Measurements from ENCODE around the gene SCNN1G. TPM values are rescaled to one million over a fixed set of nuclear protein-coding genes. Genes with fewer than 3 reads are reported as not detected.

SCNN1G gene
- total RNA-seq, 1 donor from 2014 or later, result not detected

DNA sequence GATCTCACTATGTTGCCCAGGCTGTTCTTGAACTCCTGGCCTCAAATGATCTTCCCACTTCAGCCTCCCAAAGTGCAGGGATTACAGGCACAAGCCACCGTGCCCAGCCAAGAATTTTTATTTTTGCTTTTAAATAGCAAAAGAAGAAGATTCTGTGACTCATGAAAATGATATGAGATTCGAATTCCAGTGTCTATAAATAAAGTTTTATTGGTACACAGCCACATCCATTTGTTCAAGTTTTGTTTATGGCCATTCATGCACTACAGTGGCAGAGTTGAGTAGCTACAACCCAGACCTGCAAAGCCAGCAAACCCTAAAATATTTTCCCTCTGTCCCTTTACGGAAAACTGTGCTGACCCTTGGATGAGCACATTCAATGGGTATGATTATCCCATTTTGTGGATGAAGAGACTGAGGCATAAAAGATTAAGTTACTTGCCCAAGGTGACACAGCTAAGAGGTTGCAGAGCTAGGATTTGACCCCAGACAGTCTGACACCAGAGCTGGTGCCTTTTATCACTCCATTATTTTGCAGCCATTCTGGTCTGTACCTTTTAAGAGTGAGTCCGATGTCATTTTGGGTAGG is 34.2 kb downstream of the SCNN1G start:
- peaks cover 5% of the 10 kb centered on the region for H3K4me1 Mint-ChIP-seq (ENCODE audit: unreplicated experiment)
- no peak for DNase-seq (ENCODE audit: low spot score)
- no peaks in the 10 kb centered on the region for H3K36me3 Mint-ChIP-seq (ENCODE audit: low read depth, unreplicated experiment)
- H3K9me3 Mint-ChIP-seq (ENCODE audit: unreplicated experiment), result no peaks in the 10 kb centered on the region
- H3K27ac Mint-ChIP-seq (ENCODE audit: unreplicated experiment), result no peak overlapping the region
- no peak overlapping the region for H3K4me3 Mint-ChIP-seq (ENCODE audit: unreplicated experiment)
- TF ChIP-seq CTCF (IDR thresholded peaks at IDR 0.05; ENCODE audit: unreplicated experiment), result no peak
- H3K27me3 Mint-ChIP-seq (ENCODE audit: unreplicated experiment), result peaks cover 3% of the 10 kb centered on the region

GRCh38 chr16:23217646-23218045 is 35.1 kb downstream of the SCNN1G start:
- H3K4me3 Mint-ChIP-seq (ENCODE audit: unreplicated experiment), result no peak overlapping the region
- DNase-seq (ENCODE audit: low spot score), result no peak
- H3K27ac Mint-ChIP-seq (ENCODE audit: unreplicated experiment), result no peak overlapping the region
- peaks cover 5% of the 10 kb centered on the region for H3K4me1 Mint-ChIP-seq (ENCODE audit: unreplicated experiment)
- H3K9me3 Mint-ChIP-seq (ENCODE audit: unreplicated experiment), result no peaks in the 10 kb centered on the region
- no peak for TF ChIP-seq CTCF (IDR thresholded peaks at IDR 0.05; ENCODE audit: unreplicated experiment)
- H3K27me3 Mint-ChIP-seq (ENCODE audit: unreplicated experiment), result peaks cover 3% of the 10 kb centered on the region
- no peaks in the 10 kb centered on the region for H3K36me3 Mint-ChIP-seq (ENCODE audit: low read depth, unreplicated experiment)

DNA sequence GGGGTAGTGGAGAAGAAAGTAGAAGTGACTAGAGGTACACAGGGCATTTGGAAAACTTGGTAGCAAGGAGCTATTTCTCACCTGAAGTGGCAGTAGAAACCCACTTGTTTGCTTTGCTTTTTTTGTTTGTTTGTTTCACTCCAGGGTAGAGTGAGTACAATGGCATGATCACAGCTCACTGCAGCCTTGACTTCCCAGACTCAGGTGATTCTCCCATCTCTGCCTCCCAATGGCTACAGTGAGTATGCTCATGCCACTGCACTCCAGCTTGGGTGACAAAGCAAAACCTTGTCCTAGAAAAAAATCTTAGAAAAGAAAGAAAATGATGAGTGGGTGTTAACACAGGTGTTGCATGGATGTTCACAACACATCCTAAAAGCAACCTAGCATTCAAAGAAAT is 40.4 kb downstream of the SCNN1G start:
- Mint-ChIP-seq H3K9me3 (ENCODE audit: unreplicated experiment) (no peaks in the 10 kb centered on the region), H3K27me3 (ENCODE audit: unreplicated experiment) (no peaks in the 10 kb centered on the region), H3K4me3 (ENCODE audit: unreplicated experiment) (no peak overlapping the region), H3K27ac (ENCODE audit: unreplicated experiment) (no peak overlapping the region), H3K4me1 (ENCODE audit: unreplicated experiment) (no peaks in the 10 kb centered on the region), H3K36me3 (ENCODE audit: low read depth, unreplicated experiment) (no peaks in the 10 kb centered on the region)
- TF ChIP-seq CTCF (IDR thresholded peaks at IDR 0.05; ENCODE audit: unreplicated experiment), result no peak
- no peak for DNase-seq (ENCODE audit: low spot score)

DNA sequence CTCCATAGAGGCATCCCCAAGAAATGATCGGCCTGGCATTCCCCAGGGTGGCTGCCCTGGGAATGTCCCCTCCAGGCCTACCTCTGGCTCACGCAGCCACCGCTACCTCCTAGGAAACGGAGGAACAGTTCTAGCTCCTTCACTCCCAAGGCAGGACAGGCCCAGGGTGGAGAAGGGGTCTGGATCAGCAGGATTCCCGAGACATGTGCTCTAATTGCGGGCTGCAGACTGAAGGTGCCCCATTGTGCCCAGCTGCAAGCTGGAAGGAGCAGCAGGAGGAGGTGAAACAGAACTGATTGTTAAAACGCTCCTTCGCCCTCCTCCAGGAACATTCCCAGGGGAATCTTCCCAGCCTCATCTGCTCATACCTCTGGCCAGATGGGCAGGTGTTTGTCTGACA is 40.8 kb downstream of the SCNN1G start:
- no peak for DNase-seq (ENCODE audit: low spot score)
- H3K27ac Mint-ChIP-seq (ENCODE audit: unreplicated experiment), result no peak overlapping the region
- H3K4me1 Mint-ChIP-seq (ENCODE audit: unreplicated experiment), result no peaks in the 10 kb centered on the region
- H3K9me3 Mint-ChIP-seq (ENCODE audit: unreplicated experiment), result no peaks in the 10 kb centered on the region
- no peak for TF ChIP-seq CTCF (IDR thresholded peaks at IDR 0.05; ENCODE audit: unreplicated experiment)
- H3K36me3 Mint-ChIP-seq (ENCODE audit: low read depth, unreplicated experiment), result no peaks in the 10 kb centered on the region
- H3K27me3 Mint-ChIP-seq (ENCODE audit: unreplicated experiment), result no peaks in the 10 kb centered on the region
- H3K4me3 Mint-ChIP-seq (ENCODE audit: unreplicated experiment), result no peak overlapping the region

DNA sequence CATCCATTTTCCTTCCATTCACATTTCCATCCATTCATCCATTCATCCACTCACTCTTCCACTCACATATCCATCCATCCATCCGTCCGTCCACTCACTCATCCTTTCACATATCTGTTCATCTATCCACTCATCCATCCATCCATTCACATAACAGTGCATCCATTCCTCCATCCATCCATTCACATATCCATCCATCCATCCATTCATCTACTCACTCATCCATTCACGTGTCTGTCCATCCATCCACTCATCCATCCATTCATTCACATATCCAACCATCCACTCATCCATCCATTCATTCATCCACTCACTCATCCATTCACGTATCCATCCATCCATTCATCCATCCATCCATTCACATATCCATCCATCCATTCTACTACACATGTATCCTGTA is 42.6 kb downstream of the SCNN1G start:
- H3K27ac Mint-ChIP-seq (ENCODE audit: unreplicated experiment), result no peak overlapping the region
- TF ChIP-seq CTCF (IDR thresholded peaks at IDR 0.05; ENCODE audit: unreplicated experiment), result no peak

More for the DNA sequence above, 42.6 kb downstream of the SCNN1G start:
- H3K27me3 Mint-ChIP-seq (ENCODE audit: unreplicated experiment), result no peaks in the 10 kb centered on the region
- H3K4me1 Mint-ChIP-seq (ENCODE audit: unreplicated experiment), result no peaks in the 10 kb centered on the region
- H3K9me3 Mint-ChIP-seq (ENCODE audit: unreplicated experiment), result no peaks in the 10 kb centered on the region
- no peak for DNase-seq (ENCODE audit: low spot score)
- no peaks in the 10 kb centered on the region for H3K36me3 Mint-ChIP-seq (ENCODE audit: low read depth, unreplicated experiment)
- no peak overlapping the region for H3K4me3 Mint-ChIP-seq (ENCODE audit: unreplicated experiment)
